Duodenal mucosa (tissue), 2 donors: ENCODE measurements around the gene CDC42BPG.
"Not testable (repeated sequence)": the region's sequence is repeated elsewhere in the genome, so short reads cannot be mapped to it uniquely, and the experiment has no call there.

Source experiments
- H3K27ac ChIP-seq: one replicate; pipeline ENCODE4 v1.7.0; 2013; ENCODE audit warnings: low read depth, low read length
- H3K27me3 ChIP-seq, 2 donors: one replicate each; pipeline ENCODE4 v1.7.0; 2013; ENCODE audit warnings: low read length in 2 of 2, control low read depth in 1 of 2; ENCODE audit not compliant: insufficient read depth in 2 of 2, control insufficient read depth in 1 of 2
- H3K36me3 ChIP-seq, 2 donors: one replicate each; pipeline ENCODE4 v1.7.0; 2013; ENCODE audit warnings: low read length in 2 of 2, control low read depth in 1 of 2; ENCODE audit not compliant: insufficient read depth in 2 of 2, control insufficient read depth in 1 of 2
- H3K4me1 ChIP-seq, 2 donors: one replicate each; pipeline ENCODE4 v1.7.0; 2013; ENCODE audit warnings: low read length in 2 of 2, control low read depth in 1 of 2; ENCODE audit not compliant: insufficient read depth in 2 of 2, control insufficient read depth in 1 of 2
- H3K4me3 ChIP-seq, 2 donors: one replicate each; pipeline ENCODE4 v1.7.0; 2013; ENCODE audit warnings: low read length in 2 of 2, low read depth in 1 of 2
- H3K9ac ChIP-seq, 2 donors: one replicate each; pipeline ENCODE4 v1.7.0; 2013; ENCODE audit warnings: low read length in 2 of 2, low read depth in 1 of 2
- H3K9me3 ChIP-seq, 2 donors: one replicate each; pipeline ENCODE4 v1.7.0; 2013; ENCODE audit warnings: low read length in 2 of 2, control low read depth in 1 of 2; ENCODE audit not compliant: control insufficient read depth in 1 of 2

The CDC42BPG gene

DNA sequence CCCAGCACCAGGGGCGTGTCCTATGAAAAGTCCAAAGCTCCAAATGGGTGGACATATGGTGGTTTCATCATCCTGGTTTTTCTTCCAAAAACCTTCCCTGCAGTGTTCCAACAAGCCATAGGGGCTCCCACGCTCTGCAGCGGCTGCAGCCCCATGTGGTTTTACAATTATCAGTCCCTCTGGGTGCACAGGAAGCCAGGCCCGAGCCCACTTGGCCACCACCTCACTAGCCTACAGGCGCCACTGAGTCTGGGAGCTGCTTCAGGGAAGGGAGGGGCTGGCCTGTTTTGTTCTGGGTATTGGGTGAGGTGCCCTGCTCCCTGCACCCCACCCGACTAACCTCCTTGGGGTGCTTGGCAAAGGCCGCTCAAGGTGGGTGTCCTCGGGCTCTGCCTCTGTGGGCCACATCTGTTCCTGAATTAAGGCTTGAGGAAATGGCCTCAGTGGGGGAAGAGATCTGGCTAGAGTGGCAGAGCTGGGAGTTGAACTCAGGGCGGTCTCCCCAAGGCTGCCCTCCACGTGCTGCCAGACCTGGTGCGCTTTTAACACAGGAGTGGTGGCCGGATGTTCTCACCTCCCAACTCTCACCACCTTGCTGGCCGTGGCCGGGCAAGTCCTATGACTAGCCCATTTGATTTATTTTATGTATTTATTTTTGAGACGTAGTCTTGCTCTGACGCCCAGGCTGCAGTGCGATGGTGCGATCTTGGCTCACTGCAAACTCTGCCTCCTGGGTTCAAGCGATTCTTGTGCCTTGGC is 5.3 kb upstream of the CDC42BPG start:
- no peak overlapping the region for H3K27ac ChIP-seq
- peaks cover 14 to 20% of the 10 kb centered on the region in 2 donors for H3K36me3 ChIP-seq
- H3K9me3 ChIP-seq = no peaks in the 10 kb centered on the region
- no peaks in the 10 kb centered on the region for H3K27me3 ChIP-seq
- H3K4me1 ChIP-seq = peaks cover 66% of the 10 kb centered on the region in 2 donors
- H3K4me3 ChIP-seq = no peak overlapping the region
- no peak overlapping the region for H3K9ac ChIP-seq

GRCh38 chr11:64848826-64849597 is 4.6 kb upstream of the CDC42BPG start:
- Histone ChIP-seq H3K27ac (peak overlapping the region; percentile 55), H3K4me3 (no peak overlapping the region), H3K36me3 (peaks cover 6 to 13% of the 10 kb centered on the region in 2 donors), H3K4me1 (peaks cover 58 to 60% of the 10 kb centered on the region in 2 donors), H3K9me3 (no peaks in the 10 kb centered on the region), H3K9ac (peak overlapping the region in 1 of 2 donors; percentile 20), H3K27me3 (no peaks in the 10 kb centered on the region)

GRCh38 chr11:64848214-64848825 is 3.9 kb upstream of the CDC42BPG start:
- Histone ChIP-seq H3K27ac (peak overlapping the region; percentile 17), H3K9me3 (no peaks in the 10 kb centered on the region), H3K36me3 (peaks cover 5 to 12% of the 10 kb centered on the region in 2 donors), H3K4me3 (peak overlapping the region in 1 of 2 donors; percentile 23), H3K27me3 (no peaks in the 10 kb centered on the region), H3K9ac (peak overlapping the region in 1 of 2 donors; percentile 20), H3K4me1 (peaks cover 51 to 59% of the 10 kb centered on the region in 2 donors)

DNA sequence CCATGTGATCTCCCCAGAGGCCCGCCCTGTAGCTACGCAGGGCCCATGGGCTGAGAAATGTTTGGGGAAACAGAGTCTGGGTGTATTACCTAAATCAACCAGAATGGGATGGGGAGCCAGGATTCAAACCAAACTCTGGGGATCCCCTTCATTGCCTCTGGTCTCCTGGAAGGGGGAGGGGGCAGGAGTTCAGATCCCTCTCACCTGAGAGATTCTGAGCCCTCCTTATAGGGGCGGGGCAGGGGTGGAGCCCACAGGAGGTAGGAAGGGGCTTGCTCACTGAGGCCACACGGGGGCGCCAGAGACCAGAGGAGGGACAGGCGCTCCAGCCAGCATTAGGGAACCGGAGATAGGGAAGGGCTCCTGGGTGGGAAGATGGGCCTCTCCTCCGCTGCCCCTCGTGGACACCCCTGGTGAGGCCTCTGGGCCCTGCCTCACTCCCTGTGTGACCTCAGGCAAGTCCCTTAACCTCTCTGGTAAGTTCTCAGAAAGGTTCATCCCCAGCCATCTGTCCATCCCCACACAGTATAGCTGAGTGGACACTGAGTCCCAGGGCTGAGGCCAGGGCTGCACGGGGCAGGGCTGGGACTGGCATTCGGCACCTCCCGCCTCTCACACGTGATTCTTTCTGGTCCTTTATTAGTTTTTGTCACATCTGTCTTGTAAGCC is 2.7 kb upstream of the CDC42BPG start:
- no peak overlapping the region for H3K27ac ChIP-seq
- no peaks in the 10 kb centered on the region for H3K9me3 ChIP-seq
- H3K4me3 ChIP-seq = peak overlapping the region in 1 of 2 donors; percentile 31
- peaks cover 39 to 61% of the 10 kb centered on the region in 2 donors for H3K4me1 ChIP-seq
- H3K27me3 ChIP-seq = no peaks in the 10 kb centered on the region
- H3K36me3 ChIP-seq = peaks cover 3 to 4% of the 10 kb centered on the region in 2 donors
- H3K9ac ChIP-seq = peak overlapping the region in 1 of 2 donors; percentile 72

DNA sequence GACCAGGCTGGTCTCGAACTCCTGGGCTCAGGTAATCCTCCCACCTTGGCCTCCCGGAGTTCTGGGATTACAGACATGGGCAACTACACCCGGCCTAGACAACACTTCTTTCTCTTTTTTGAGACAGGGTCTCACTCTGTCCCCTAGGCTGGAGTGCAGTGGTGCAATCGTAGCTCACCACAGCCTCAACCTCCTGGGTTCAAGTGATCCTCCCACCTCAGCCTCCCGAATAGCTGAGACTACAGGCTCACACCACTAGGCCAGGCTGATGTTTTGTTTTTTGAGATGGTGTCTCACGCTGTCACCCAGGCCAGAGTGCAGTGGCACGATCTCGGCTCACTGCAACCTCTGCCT is 1.3 kb upstream of the CDC42BPG start:
- not testable (repeated sequence) for H3K36me3 ChIP-seq, H3K4me3 ChIP-seq, H3K9me3 ChIP-seq, H3K9ac ChIP-seq, H3K27ac ChIP-seq, H3K27me3 ChIP-seq
- H3K4me1 ChIP-seq = peaks cover 26 to 47% of the 10 kb centered on the region in 2 donors

DNA sequence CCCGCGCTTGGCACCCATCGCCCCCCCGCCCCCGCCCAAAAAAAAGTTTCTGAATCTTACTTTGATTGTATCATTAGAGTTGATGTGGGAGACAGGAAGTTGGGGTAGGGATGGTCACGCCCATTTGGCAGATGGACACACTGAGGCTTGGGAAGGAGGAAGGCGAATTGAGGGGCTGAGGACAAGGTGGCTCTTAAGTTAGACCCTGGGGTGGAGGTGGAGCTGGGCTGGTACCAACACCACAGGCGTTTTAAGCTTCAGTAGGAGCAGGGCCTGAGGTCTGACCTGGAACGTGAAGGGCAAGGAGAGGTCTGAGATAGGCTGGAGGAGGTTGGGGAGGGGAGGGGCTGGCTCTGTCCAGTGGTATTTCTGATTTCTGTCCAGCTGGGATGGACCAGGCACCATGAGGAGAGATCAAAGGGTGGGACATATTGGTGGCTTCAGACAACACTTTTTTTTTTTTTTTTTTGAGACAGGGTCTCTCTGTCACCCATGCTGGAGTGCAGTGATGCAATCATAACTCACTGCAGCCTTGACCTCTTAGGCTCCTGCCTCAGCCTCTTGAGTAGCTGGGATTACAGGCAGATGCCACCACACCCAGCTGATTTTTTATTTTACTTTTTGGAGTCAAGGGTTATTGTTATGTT is 799 bp upstream of the CDC42BPG start:
- H3K27ac ChIP-seq = no peak overlapping the region
- no peaks in the 10 kb centered on the region for H3K9me3 ChIP-seq
- H3K4me3 ChIP-seq = peak overlapping the region; percentile 57 to 66
- peaks cover 0 to 5% of the 10 kb centered on the region in 2 donors for H3K36me3 ChIP-seq
- H3K4me1 ChIP-seq = peaks cover 26 to 47% of the 10 kb centered on the region in 2 donors
- H3K9ac ChIP-seq = peak overlapping the region in 1 of 2 donors; percentile 42
- H3K27me3 ChIP-seq = no peaks in the 10 kb centered on the region

DNA sequence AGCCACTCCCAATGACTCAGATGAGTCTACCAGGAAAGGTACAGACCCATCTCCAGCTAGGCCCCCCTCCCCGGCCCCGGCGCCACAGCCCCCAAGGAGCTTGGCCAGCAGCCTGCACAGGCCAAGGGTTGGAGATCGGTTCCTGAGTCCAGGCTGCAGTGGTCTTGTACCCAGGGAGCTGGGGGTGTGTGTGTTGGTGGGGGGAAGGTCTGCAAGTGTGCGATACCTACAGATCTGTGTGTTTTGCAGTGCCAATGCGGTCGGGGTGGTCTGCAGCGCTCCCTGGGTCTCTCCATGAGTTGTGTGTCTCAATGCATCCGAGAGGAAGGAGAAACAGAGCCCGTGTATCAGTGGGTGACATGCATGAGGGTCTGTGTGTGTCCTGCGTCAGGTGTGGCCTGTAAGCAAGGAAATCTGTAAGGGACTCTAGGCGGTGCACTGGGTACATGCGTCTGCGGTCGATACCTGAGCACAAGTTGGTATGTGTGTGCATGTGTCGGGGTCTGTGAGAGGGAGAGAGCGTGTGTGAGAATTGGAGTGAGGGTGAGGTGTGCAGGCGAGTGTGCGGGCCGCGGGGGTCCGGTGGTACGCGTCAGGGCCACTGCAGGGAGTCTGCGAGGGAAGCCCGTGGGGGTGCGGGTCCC is 645 bp downstream of the CDC42BPG start:
- Histone ChIP-seq H3K9ac (peak overlapping the region; percentile 81 to 87), H3K4me1 (peaks cover 15 to 42% of the 10 kb centered on the region in 2 donors), H3K9me3 (no peaks in the 10 kb centered on the region)

DNA sequence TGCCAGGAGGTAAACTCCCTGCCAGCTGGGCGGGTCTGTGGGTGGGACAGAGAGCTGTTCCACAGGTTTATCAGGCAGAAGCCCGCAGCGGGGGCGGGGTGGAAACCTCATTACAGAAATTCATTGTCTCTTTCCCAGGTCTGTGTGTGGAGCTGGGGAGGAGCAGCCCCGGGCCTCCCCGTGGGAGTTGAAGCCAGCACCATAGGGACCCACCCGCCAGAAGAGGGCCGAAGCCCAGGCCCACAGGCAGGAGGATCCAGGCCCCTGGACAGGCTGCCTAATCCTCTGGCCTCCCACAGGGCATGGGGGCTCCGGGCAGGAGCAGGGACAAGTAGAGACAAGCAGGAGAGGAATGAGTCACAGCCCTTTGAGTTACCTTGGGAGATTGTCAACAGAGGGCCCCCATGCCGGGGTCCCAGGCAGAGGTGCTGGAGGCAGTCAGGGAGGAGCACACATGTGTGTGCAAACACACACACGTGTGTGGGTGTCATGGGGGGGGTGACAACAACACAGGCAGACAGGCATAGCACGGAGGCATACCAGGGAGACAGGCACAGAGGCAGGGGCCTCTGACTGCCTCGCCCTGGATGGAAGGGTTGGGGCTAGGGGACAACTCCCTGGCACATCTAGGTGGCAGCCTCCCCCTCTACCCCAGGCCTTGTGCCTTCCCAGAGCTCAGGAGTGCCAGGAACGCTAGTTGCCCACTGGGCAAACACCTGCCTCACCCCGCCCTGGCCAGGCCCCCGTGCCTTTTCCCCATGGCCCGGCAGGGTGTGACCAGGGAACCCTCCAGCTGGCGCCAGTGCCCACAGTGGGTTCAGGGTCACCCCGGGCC is 1.4 kb downstream of the CDC42BPG start:
- H3K9me3 ChIP-seq = no peaks in the 10 kb centered on the region
- H3K4me3 ChIP-seq = peak overlapping the region; percentile 84 to 86
- peak overlapping the region; percentile 44 to 87 for H3K9ac ChIP-seq
- no peaks in the 10 kb centered on the region for H3K27me3 ChIP-seq
- H3K4me1 ChIP-seq = peaks cover 7 to 35% of the 10 kb centered on the region in 2 donors
- peaks cover 2 to 27% of the 10 kb centered on the region in 2 donors for H3K36me3 ChIP-seq
- no peak overlapping the region for H3K27ac ChIP-seq

More for the DNA sequence above, 645 bp downstream of the CDC42BPG start:
- peak overlapping the region; percentile 75 for H3K27ac ChIP-seq
- H3K4me3 ChIP-seq = peak overlapping the region; percentile 84 to 86
- H3K27me3 ChIP-seq = no peaks in the 10 kb centered on the region
- peaks cover 0 to 19% of the 10 kb centered on the region in 2 donors for H3K36me3 ChIP-seq
